Stimulated activated CD8-positive, alpha-beta memory T cell treated with anti-CD3 and anti-CD28 coated beads, Interleukin-2, amount 100 ng/mL, for 48 hours (primary cell): ENCODE results near the gene HOXC10.

ENCODE experiments used
- DNase-seq, 2 donors: peaks; one replicate each; pipeline ENCODE4 v3.0.0-alpha.2; 2020; ENCODE audit warnings: low read depth in 2 of 2

Gene HOXC10

DNA sequence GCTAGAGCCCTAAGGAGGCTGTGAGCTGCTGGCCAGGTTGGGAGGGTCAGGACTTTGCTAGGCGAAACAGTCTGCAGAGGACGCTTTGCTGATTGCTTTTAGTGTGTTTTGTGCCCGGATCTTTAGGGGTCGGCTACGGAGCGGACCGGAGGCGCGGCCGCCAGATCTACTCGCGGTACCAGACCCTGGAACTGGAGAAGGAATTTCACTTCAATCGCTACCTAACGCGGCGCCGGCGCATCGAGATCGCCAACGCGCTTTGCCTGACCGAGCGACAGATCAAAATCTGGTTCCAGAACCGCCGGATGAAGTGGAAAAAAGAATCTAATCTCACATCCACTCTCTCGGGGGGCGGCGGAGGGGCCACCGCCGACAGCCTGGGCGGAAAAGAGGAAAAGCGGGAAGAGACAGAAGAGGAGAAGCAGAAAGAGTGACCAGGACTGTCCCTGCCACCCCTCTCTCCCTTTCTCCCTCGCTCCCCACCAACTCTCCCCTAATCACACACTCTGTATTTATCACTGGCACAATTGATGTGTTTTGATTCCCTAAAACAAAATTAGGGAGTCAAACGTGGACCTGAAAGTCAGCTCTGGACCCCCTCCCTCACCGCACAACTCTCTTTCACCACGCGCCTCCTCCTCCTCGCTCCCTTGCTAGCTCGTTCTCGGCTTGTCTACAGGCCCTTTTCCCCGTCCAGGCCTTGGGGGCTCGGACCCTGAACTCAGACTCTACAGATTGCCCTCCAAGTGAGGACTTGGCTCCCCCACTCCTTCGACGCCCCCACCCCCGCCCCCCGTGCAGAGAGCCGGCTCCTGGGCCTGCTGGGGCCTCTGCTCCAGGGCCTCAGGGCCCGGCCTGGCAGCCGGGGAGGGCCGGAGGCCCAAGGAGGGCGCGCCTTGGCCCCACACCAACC lies 44.8 kb downstream of the HOXC10 start:
- no peak for DNase-seq

DNA sequence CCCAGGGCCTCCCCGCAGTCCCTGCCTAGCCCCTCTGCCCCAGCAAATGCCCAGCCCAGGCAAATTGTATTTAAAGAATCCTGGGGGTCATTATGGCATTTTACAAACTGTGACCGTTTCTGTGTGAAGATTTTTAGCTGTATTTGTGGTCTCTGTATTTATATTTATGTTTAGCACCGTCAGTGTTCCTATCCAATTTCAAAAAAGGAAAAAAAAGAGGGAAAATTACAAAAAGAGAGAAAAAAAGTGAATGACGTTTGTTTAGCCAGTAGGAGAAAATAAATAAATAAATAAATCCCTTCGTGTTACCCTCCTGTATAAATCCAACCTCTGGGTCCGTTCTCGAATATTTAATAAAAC lies 45.5 kb downstream of the HOXC10 start:
- no peak for DNase-seq

DNA sequence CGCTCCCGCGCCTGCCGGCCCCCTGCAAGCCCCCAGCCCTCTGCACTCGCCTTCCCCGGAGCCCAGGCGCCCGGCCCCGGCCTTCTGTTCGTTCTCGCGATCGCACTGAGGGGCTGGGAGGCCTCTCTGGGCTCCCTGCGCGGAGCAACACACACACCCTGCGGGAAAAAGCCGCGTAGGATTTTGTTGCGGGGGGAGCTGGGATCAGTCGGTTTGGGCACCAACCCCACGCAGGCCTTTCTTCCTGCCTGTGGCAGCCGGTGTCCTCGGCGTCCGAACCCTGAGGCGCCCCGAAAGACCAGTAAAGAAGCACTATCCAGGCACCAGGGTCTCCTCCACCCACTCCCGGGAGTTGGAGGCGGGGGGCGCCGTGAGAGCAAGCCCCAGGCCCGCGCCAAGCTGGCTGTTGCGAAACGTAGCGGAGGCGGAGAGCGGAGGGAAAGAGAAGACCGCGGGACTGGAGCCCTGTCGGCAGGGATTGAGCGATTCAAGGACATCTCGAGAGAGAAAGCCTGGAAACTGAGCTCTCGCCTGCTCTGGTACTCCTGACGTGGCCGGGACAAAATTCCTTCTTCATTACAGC lies 46.0 kb downstream of the HOXC10 start:
- no peak for DNase-seq

DNA sequence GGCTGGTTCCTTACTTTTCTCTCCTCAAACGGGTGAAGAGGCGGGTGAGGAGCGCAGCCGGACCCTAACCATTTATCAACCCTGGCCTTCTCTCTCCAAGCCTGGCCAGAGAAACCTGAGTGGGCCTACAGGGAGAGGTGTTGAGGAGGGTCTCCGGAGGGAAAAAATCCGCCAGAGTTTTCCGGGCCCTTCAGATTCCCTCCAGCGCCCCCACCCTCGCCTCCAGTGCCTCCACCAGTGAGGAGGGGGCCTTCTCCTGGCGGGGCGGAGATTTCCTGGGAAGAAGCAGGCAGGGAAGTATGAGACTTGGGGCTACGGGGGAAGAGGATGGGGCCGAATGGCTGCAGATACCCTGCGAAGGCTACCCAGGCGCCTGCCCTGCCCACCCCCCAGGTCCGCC lies 46.5 kb downstream of the HOXC10 start:
- DNase-seq = no peak

DNA sequence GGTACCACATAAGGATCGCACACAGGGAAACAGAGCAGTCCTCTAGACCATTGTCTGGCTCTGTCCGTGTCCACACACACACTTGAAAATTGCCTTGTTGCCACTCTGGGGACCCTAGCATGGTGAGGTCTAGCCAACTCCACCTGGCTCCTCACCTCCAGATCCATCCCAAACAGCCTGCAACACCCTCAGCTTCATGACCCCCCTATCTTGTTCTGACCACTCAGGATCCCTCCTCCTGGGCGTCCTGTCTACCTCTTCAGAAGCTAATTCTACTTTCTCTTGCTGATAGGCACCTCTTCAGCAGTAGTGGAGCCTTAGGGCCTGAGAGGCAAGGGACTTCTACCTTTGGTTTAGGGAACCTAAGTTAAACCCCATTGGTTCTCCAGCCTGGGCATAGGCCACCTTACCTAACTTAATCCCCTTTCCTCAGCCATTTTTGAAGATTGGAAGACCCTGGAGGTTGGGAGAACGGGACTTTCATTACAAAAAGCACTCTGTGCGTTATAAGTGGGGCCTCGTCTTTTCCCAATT lies 47.2 kb downstream of the HOXC10 start:
- DNase-seq = no peak

DNA sequence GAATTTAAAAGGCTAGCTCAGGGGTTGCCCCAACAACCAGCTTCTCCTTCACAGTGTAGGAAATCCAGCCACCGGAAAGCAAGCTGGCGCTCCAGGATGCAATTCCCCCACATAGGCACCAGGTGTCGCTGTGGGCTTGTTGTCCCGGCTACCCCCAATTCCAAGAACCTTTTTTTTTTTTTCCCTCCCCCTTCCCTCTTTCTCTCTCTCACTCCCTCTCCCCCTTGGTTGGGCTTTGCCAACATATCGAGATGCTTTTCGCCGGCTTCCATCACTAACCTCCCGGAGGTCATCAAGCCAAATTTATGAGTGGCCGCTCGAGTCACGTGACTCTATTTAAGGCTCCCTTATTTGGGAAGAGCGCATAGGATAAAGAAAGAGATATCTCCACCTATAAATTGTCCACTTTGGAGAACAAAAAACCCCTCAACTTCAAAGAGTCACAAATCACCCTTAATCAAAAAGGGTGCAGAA lies 47.7 kb downstream of the HOXC10 start, which contains the start of gene HOXC5:
TSS of gene HOXC5 (plus strand) at position 424 of the 474 bp plus-strand sequence. CDS start 73 bp downstream, outside the sequence.
- peak in 1 of 2 donors; percentile 49 for DNase-seq

DNA sequence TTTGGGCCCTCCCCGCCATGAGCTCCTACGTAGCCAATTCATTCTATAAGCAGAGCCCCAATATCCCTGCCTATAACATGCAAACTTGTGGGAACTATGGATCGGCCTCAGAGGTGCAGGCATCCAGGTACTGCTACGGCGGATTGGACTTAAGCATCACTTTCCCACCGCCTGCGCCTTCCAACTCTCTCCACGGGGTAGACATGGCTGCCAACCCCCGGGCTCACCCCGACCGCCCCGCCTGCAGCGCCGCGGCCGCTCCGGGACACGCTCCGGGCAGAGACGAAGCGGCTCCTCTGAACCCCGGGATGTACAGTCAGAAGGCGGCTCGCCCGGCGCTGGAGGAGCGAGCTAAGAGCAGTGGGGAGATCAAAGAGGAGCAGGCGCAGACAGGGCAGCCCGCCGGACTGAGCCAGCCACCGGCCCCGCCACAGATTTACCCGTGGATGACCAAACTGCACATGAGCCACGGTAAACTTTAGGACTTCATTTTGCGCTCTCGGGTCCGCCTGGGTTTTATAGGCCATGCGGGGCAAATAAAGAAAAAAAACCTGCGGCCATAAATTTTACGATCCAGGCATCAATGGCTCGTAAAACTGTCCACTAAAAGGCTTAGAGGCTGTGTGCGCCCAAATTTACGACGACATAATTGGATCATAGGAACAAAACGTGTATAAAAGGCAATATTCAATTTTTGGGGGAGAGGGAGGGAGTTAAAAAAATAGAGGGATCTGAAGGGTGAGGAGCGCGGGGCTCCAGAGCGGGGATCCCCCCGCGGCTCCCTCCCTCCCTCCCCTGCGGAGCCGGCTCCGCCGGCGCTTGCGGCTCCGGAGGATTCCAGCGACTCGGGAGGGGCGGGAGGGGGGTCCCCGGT lies 48.4 kb downstream of the HOXC10 start:
- no peak for DNase-seq

DNA sequence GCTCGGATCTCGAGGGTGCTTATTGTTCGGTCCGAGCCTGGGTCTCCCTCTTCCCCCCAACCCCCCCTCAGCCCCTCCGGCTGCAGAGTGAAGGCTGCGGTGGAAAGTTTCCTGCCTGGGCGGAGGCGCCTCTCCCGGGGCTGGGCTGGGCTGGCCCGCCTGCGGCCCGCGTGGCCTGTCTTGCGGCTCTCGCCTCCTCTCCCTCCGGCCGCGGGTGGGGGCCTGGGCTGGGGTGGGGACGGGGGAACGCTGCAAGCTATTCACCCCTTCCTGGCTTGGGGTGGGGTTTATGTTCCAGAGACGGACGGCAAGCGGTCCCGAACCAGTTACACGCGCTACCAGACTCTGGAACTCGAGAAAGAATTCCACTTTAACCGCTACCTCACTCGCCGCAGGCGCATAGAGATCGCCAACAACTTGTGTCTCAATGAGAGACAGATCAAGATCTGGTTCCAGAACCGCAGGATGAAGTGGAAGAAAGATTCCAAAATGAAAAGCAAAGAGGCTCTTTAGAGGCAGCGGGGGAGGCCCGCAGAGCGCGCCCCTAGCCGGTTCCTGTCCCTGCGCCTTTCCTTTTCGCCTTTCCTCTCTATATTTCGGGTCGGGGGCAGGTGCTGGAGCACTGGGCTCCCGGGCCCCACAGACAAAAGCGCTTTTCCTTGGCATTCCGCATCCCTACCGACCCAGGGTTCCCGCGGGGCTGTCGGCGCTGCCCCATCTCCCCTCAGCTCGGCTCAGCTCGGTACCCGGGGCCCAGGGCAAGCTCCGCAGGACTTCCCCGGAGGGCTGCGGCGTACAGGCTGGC lies 49.2 kb downstream of the HOXC10 start:
- DNase-seq = no peak

DNA sequence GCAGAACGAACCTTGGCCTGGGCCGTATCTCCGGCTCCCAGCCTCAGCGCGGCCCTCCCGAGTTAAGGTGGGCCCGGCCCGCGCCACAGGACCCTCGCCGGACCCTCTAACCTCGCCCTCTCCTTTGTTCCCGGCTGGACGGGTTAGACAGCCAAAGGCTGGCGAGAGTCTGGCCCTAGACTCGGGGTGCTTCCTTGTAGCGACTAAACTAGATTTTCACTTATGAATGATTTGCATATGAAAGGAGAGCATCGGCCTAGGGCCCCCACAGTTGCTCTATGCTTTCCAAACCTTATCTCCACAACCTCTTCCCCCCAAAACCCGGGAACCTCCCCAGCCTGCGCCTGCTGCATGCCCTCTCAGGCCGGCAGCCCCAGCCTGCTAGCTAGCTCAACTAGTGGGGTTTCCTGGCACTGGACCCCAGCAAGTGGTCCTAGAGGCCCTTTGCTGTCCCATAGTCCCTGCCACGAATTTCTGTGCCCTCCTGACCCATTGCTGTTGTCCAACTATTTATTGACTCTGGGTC lies 49.9 kb downstream of the HOXC10 start:
- no peak for DNase-seq

DNA sequence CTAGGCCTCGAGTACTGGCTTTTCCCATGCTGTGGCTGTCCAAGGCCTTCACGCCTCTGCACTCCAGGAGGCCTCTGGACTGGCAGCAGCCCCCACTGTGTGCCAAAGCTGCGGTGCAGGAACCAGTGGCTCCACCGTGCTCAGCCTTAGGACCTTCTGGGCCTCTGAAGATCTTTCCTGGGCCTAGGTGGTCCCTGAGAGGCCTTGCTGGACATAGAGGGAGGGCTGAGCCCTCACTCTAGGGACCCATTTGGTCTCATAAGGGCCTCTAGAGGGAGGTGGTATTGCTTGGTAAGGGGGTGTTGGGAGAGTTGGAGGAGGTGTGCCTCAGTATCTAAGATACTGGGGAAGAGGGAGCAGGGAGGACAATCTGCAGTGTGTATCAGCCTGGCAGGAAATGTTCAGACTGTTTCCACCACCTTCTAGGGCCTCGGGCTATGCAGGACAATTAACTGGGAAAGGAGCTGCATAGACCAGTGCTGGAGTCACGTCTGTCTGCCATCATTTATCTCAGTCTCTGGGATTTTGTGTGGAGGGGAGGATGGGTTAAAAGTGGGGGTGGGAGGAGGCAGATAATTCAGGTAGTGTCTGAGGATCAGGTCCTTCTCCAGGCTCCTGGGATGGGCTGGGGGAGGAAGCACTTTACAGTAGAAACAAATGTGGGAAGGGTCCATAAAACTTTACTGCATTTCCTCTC lies 50.8 kb downstream of the HOXC10 start:
- no peak for DNase-seq

DNA sequence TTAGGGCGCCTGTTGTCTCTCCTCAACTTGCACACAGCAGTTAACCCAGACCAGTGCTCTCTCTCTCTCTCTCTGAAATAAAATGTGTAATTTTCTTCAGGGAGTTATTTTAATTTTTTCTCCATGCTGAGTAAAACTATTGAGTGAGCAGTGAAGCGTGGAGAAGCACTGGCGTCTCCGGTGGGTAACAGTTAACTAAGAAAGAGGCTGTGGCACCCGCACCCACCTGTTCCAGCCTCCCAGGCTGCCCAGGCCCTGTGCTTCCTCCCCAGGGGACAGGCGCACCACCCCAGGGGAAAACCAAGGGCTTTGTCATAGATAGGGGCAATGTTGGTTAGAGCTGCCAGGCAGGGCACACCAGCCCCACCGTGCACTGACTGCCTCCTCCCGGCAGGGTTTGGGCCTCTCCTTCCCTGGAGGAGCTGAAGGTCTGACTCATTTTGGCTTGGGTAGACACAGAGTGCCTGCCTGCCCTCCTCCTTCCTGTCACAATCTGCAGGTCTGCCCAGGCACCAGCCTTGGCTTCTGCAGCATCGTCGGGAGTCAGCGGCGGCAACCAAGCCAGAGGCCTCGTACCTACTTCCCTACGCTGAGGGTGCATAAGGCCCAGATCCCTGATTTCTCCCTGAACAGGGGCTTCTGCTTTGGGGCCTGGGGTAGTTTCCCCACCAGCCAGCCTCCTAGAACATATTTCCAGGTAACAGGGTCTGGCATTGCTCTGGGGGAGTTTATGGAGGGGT lies 51.8 kb downstream of the HOXC10 start:
- DNase-seq = no peak

DNA sequence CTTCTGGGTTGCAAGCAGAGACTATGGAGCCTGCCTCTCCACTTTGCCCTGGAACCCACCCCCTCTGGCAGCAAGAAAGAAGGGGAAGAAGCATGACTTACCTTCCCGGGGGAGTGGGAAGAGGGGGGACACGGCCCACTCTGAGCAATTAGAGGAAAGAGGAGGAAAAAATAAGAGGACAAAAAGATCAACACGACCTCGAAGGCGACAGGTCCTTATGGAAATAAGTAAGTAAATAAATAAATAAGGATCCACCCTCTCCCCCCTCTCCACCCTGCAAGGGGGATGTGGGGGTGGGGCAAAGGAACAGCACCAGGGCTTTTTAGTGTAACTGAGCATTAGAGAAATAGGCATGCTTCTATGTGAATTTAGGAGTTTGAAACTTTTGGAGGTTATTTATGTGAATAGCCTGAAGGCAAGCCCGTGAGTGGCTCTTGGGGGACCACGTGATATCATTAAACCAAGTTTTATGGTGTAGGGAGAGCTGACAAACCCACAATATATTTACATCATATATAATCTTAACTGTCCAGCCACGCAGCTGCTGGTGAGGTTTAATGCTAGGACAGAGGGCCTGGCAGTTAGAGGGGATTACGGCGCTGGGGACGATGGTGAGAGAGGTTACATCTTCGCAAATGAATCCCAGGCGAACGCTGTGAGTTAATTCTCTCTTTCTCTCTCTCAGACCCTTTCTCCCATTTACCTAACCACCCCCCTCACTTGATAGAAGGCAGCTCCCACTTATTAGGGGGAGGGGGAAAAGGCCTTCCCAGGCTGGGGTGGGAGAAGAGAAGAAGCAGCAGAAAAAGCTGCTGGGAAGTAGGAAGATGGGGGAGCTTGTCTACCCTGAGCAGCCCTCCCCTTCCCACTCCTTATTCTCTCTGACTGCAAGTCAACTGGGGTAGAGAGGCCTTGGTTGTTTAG lies 52.7 kb downstream of the HOXC10 start:
- no peak for DNase-seq

DNA sequence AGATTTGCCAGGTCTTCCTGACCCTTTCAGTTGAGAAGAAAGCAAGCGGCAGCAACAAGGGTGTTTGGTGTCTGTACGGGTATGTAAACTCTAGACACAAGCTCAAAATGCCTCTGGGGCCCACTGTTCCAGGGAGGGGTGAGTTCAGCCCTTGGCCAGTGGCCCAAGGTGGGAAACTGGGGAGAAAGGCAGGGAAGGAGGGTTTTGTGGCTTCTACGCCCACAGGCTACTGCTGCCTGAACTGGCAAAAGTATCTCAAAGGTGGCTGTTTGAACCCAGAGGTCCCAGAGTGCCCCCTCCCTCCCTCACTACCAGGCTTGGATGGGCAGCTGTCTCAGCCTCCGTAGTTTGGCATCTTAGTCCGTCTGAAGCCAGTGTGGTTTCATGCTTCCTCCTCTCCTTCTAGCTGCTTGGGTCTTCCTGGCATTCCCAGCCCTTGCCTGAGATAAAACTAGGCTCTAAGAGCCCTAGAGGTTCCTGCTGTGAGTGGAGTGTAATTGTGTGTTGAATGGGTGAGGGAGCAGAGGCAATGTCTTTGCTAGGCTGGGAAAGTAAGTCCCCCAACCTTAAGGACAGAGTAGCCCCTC lies 53.4 kb downstream of the HOXC10 start:
- no peak for DNase-seq

DNA sequence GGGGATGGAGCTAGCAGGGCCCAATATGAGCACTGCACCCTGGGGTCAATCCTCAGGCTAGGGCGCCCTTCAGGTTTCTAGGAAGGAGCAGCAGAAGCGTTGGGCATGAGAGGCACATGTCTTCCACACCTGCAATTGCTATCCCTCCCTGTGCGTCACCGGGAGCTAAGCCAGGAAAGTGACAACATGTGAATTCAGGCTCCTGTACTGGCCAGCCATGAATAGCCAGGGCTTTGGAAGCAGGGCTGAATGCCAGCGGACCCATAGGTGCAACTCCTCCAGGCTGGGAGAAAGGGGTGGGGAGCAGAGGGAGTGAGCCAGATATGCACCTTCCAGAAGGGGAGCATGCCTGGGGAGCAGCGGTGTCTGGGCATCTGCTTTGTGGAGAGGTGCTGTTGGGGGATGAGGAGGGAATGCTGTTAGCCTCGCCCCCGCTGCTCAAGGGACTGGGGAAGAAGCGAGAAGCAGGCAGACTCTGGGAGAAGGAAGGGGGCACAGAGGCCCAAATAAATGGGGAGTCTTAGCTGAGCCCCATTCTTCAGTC lies 54.0 kb downstream of the HOXC10 start:
- no peak for DNase-seq

DNA sequence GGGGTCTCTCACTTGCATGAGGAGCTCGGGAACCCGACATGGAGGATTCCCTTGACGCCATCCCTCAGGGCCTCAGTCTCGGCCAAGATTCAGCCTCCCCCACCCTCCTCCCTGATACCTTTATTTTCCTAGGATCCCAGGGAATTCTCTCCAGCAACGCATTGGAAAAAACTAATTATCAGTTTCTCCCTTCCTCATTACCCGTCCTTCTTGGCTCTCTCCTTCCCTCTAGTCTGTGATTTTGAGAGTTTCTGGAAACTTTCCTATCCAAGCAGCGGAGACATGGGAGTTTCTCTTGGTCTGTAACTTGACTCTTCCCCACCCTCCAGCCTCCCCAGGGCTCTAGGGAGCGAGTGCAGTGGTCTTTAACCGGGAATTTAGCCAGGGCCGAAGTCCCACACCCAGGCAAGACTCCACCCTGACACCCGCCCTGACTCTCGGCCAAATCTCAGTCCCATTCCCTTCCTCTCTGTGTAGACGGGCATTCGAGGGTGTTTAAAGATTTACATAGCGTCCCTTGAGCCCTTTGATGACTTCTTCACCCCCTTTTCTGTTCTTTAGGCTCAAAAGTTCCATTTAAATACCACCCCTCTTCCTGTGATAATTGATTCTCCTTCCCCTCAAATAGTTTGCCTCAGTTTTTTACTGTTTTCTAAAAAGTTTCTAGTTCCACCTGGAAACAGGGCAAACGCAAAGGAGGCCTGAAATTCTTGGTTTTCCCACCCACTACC lies 54.6 kb downstream of the HOXC10 start:
- DNase-seq = no peak
